Stimulated activated CD4-positive, alpha-beta T cell treated with anti-CD3 and anti-CD28 coated beads, Interleukin-15, amount 100 ng/mL, for 24 hours (primary cell): ENCODE measurements around the gene MAD1L1.
"Not testable (repeated sequence)": the region's sequence is repeated elsewhere in the genome, so short reads cannot be mapped to it uniquely, and the experiment has no call there.

Source experiments
- DNase-seq: peaks from one replicate; pipeline ENCODE4 v3.0.0-alpha.2; 2020

The MAD1L1 gene

DNA sequence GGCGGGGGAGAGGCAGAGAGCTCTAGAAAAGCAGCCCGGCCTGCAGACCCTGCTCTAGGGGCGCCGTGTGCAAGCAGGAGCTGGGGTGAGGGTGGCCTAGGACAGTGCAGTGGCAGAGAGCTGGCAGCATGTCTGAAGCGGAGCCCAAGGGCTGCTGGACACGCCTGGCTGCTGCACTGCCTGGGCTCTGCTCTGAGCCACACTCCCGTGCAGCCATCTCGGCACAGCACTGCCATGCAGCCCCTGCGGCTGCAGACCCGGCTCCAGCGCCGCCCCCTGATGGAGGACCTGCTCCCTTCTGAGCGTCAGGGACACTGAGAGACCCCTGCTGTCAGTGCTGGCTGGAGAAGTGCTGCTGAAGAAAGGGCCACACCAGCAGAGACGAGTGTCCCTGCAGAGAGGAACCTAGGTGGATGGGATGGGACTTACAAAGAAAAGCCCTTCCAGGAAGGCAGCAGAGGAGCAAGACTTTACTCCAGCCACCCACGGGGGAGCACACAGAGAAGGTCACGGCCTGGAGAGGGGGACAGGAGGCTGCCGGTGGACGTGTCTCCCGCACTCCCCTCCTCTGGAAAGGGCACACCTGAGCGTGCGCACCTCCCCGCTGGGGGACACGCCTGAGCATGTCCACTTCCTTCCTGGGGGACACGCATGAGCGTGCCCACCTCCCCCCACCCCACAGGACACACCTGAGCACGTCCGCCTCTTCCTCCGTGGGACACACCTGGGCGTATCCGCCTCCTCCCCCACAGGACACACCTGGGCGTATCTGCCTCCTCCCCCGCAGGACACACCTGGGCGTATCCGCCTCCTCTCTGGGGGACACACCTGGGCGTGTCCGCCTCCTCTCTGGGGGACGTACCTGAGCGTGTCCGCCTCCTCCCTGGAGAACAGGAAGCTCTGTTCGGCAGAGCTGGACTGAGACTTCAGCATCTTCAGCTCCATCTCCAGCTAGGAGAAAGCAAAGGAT, 252.9 kb downstream of the MAD1L1 start:
- DNase-seq = no peak

DNA sequence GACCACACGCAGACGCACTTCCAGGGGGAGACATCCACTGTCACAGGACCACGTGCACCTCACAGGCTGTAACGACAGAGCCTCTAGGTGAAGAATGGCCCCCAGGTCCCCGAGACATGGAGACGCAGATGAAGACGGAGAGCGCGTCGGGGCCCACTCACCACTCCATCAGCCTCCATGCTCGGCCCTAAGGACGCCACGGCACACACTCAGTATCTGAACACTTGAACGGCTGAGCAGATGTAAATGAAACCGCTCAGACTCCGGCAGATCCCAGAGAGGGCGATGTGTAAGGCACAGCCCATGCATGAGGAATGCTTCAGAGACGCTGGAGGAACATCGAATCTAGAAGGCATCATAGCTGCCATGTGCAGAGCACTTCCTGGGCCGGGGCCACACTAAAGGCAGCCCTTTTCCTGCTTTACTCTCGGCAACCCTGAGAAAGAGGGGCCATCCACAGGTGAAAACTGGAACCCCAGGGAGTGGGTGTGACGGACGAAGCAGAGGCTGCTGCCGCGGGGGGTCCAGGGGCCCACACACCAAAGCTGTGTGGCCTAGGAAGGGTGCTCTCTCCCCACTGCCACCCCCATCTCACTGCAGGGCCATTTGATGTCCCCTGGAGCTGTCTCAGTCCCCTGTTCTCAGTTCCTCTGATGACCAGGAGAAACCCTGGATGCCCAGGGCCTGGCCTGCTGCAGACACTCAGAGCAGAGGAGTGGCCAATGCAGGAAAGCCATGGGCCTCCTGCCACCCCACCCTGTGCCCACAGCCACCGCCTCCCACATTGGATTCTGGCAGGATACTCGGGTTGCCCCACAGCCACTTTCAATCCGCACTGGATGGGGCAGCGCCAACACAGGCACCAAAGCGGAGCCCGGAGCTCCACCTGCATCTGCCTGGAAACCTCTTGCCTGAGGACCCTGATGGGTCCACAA, 253.8 kb downstream of the MAD1L1 start:
- DNase-seq = no peak

DNA sequence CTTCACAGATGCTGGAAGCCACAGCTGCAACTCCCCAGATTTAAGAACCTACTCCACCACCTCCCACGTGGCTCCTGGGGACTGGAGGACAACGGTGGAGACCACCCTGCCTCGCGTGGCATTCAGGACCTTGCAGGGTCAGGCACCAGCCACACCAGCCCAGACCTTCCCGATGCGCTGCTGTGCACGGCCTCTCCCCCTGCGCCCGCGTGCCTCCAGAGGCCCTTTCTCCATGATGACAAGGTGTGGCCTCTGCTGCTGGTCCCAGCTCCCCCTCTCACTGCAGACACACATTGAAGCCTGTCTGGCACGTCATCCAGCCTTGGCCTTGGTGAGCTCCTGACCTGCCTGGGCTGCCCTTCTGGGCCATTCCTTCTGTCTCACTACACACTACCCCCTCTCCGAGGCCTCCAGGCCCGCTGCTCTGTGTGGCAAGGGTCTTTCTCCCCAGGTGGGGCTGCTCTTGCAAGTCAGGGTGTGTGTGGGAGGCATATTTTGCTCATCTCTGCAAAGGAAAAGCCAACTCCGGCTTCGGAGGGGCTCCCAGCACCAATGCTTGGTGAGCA, 254.8 kb downstream of the MAD1L1 start:
- DNase-seq = no peak

DNA sequence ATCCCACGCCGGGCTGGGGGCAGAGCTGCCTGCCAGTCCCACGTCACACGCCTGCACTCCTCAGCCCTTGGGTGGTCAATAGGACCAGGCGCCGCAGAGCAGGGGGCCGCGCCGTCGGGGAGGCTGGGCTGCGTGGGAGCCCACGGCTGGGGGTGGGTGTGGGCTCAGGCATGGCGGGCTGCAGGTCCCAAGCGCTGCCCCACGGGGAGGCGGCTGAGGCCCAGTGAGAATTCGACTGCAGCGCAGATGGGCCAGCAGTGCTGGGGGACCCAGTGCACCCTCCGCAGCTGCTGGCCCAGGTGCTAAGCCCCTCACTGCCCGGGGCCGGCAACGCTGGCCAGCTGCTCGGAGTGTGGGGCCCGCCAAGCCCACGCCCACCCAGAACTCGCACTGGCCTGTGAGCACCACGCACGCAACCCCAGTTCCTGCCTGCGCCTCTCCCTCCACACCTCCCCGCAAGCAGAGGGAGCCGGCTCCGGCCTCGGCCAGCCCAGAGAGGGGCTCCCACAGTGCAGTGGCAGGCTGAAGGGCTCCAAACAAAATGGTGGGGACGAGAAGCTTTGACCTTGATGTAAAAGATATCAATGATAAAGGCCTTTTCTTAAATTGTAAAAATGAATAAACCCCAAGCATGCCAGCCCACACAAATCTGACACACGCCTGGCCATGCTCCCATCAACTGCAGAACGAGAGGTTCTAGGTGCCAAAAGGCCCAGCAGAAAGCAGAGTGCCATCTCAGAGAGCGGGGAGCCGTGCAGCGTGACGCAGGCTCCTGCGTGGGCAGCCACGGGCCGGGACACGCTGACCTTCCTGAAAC, 255.5 kb downstream of the MAD1L1 start:
- DNase-seq = no peak

DNA sequence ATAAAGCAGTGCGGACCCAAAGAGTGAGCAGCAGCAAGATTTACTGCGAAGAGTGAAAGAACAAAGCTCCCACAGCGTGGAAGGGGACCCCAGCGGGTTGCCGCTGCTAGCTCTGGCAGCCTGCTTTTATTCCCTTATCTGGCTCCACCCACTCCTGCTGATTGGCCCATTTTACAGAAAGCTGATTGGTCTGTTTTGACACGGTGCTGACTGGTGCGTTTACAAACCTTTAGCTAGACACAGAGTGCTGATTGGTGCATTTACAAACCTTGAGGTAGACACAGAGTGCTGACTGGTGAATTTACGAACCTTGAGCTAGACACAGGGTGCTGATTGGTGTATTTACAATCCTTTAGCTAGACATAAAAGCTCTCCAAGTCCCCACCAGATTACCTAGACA, 256.2 kb downstream of the MAD1L1 start:
- DNase-seq = not testable (repeated sequence)

DNA sequence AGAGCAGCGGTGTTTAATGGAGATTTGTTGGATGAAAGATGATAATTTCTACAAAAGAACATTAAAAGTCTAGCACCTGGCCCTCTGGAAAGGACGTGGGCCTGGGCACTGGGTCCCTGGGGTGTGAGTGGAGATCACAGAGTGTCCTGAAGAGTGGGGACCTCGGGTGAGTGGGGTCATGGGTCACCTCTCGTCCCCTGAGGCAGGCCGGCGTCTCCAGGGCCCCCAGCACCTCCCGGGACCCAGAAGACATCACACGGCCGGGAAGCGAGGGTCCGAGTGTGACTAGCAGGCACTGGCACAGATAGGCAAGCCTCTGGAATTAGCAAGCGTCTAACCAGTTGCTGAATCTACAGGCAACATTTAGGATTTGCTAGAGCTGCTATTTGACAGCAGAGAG, 257.2 kb downstream of the MAD1L1 start:
- no peak for DNase-seq

DNA sequence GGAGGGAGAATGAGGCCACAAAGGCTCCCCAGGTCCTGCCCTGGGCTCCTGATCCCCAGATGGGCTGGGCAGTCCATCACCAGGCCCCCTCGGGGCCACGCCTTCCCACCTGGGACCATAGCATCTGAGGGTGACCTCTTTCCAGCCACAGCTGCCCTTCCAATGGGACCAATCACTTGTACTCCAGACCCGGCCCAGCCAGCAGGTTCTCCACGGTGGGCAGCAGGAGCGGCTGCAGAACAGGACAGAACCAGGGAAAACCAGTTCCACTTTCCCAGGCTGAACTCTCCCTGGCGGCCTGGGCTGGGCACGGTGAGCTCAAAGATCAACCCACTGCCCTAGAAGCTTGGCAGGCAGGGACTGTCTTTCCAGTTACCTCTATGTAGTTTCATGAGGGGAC, 257.6 kb downstream of the MAD1L1 start:
- DNase-seq = no peak

DNA sequence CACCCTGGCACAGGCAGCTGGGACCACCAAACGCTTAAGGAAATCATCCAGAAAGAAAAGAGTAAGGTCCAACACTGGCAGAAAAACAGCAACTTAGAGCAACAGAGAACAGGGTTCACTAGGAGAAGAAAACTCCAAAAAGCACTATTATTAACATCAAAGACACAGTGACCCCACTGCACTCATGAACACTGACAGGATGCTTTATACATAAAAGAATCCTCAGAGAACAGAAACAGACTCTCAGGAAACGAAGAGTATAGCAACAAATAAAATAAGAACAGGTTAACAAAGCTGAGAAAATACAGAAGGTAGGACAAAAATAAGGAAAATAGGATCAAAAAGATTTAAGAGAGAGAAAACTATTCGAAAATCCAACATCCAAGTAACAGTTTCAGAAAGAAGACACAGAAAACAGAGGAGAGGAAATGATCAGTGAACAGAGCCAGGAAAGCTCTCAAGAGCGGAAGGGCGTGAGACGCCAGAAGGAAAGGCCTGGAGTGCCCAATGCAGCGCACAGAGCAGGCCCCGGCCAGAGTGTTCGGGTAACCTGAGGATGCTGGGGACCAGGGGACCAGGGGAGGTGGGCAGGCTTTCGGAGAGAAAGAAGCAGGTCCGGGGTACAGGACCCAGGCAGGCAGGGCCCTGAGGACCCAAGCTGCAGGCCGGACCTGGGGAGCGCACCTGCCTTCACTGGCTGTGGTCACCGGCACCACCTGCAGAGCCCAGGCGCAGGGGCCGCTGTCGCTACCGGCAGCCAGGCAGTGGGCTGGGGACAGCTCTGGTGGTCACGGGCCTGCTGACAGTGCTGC, 258.2 kb downstream of the MAD1L1 start:
- DNase-seq = no peak

DNA sequence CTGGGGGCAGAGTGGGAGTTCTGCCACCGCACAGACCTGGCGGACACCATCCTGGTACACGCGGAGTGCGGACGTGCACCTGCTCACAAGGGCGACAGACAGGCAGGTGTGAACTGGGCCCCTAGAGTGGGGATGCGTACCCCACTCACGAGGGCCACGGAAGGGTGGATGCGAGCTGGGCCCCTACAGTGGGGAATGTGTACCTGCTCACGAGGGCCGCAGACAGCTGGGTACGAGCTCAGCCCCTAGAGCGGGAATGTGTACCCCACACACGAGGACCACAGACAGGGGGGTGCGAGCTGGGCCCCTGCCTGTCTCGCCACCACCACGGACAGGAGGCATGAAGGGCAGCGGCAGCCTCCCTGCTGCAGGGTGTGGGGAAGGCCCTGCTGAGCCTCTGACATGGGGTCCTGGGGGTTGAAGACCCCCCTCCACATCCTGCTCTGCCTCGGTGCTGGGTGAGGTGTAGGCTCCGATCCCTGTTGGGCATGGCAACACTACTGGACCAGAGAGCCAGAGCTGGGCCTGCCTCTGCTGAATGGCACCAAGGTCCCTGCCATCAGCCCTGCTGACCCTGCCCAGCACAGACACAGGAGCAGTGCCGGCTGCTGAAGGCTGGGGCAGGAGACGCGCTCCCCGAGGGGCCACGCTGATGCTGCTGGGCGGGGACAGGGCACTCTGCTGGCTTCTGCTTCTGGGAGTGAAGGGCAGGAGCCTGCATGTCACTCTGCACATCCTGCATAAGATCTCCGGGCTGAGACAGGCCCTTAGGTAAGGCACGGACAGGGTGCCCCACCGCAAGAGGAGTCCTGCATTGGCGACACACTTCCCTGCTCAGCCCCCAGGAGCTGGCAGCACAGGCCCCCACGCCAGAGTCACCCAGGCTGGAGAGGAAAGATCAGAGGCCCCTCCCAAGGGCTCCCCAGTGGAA, 259.2 kb downstream of the MAD1L1 start:
- no peak for DNase-seq

DNA sequence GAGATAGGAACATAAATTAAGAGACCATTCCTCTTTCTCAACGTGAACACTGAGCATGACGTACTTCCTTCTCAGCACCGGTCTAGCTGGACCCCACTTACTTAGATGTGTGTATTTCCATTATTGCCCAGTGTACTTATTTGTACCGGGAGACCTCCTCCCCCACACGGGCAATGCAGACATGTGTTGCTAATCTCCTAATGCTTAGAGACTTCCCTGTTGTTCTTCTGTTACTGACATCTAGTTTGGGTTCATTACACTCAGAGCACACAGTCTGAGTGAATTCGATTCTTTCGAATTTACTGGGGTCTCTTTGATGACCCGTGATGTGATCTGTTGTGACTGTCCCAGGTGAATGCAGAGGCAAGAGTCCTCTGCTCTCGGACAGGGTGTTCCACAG, 260.0 kb downstream of the MAD1L1 start:
- no peak for DNase-seq

DNA sequence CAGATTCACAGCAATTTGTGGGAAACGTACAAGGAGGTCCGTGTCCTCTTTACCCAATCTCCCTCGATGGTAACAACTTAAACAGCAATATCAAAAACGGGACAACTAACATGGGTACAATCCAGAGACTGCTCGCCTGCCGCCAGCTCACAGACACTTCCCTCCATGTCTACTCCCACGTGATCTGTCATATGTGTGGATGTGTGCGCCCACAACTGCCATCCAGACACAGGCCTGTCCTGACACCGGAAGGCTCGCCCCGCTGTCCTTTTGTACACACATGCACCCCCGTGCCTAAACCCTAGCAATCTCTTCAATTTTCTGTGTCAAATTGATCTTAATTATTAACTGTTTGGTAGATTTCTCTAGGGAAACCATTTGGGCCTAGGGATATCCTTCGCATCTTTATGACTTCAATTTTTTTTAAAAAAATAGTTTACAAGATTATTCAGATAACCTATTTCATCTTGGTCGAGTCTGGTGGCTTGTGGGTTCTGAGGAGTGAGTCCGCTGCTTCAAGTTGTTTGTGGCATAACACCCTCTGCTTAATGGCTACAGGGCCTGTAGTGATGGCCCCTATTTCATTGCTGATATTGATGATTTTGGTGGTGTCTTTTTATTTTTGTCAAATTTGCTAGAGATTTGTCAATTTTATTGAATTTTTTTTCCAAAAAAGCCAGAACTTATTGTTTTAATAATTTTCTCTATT, 260.6 kb downstream of the MAD1L1 start:
- no peak for DNase-seq

DNA sequence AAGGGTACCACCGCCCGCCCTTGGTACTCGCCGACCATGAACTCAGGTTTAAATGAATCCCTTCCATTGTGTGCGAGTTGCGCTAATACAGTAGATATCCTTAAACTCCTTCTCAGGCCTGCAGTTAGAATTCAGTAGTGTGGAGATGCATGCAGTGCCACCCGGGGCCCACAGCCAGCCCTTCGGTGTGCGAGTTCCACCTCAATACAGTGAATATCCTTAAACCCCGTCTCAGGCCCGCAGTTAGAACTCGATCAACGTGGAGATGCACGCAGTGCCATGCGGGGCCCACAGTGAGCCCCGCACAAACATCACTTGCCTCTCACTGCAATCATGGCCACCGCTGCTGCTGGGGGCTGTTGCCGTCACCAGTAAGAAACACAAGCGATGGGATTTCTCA, 261.9 kb downstream of the MAD1L1 start:
- DNase-seq = no peak

DNA sequence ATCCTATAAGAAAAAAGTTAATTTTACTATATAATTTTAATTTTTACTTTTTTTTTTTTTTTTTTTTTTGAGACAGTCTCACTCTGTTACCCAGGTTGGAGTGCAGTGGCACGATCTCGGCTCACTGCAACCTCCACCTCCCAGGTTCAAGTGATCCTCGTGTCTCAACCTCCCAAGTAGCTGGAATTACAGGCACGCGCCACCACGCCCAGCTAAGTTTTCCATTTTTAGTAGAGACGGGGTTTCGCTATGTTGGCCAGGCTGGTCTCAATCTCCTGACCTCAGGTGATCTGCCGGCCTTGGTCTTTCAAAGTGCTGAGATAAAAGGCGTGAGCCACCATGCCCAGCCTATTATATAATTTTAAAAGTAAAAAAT, 262.5 kb downstream of the MAD1L1 start:
- DNase-seq = not testable (repeated sequence)

DNA sequence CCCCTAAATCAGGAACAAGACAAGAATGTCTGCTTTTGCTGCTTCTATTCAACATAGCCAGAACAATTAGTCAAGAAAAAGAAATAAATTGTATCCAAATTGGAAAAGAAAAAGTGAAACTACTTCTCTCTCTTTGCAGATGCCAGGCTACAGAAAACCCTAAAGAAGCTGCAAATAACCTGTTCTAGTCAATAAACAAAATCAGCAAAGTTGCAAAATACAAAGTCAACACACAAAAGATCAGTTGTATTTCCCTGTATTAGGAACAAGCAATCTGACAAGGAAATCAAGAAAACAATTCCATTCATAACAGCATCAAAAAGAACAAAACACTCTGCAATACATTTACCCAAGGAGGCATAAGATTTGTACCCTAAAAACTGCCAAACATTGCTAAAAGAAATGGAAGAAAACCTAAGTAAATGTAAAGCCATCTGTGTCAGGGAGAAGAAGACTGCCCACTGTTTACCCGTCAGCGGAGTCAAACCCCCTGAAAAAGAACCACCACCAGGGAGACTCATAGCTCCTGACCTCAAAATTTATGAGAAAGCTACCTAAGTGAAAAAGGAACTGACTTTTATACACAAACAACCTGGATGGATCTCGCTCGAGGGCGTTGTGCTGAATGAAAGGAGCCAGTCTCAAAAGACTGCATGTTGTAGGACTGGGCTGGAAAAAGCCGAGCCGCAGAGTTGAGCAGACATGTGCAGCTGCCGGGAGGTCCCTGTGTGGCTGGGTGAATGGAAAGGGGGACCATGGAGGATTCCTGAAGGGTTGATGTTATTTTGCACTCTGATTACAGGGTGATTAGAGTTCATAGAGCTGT, 263.1 kb downstream of the MAD1L1 start:
- no peak for DNase-seq

DNA sequence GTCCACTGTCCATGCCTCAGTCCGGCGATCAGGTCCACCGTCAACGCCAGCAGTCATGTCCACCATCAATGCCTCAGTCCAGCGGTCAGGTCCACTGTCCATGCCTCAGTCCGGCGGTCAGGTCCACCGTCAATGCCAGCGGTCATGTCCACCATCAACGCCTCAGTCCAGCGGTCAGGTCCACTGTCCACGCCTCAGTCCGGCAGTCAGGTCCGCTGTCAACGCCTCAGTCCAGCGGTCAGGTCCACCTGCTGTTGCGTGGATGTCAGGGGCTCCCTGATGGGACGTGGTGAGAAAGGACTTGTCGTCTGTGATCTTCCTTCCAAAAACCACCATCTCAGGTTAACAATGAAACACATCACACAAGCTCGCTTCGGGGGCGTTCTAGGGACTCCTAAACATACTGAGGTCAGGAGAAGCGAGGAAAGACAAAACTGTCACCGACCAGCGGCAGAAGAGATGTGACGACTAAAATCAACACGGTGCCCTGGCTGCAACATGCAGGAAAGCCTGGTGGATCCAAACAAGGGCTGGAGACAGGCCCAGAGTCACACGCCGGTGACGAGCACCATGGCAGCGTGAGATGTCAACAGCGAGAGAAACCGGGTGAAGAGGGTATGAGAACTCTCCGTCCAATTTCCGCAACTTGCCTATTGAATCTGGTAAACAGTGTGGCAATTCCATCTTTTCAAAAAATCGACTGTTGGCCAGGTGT, 264.2 kb downstream of the MAD1L1 start:
- DNase-seq = no peak

DNA sequence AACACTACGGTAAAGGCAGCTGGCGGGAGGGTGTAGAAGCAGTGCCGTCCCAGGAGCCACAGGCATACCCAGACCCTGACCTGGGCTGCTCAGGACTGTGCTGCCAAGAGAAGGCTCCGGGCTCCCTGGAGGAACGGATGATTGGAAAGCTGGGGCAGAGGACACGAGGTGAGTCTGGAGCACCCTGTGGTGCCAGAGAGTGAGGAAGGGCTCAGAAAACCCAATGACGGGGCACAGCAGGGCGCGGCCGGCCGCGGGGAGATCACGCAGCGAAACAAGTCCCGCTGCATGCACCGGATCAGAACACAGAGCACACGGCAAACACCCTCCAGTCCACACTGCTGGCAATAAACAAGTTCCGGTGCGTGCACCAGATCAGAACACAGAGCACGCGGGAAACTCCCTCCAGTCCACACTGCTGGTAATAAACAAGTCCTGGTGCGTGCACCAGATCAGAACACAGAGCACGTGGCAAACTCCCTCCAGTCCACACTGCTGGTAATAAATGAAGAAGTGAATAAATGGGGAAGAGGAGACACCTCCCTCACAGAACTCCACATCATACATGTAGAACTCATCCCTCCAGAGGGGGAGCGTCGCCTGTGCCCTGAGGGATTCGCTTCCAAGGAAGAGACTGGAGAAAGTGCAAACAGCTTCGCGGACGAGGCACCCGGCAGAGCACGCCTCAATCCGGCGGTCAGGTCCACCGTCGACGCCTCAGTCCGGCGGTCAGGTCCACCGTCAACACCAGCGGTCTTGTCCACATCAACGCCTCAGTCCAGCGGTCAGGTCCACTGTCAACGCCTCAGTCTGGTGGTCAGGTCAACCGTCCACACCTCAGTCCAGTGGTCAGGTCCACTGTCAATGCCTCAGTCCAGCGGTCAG, 265.0 kb downstream of the MAD1L1 start:
- DNase-seq = no peak

DNA sequence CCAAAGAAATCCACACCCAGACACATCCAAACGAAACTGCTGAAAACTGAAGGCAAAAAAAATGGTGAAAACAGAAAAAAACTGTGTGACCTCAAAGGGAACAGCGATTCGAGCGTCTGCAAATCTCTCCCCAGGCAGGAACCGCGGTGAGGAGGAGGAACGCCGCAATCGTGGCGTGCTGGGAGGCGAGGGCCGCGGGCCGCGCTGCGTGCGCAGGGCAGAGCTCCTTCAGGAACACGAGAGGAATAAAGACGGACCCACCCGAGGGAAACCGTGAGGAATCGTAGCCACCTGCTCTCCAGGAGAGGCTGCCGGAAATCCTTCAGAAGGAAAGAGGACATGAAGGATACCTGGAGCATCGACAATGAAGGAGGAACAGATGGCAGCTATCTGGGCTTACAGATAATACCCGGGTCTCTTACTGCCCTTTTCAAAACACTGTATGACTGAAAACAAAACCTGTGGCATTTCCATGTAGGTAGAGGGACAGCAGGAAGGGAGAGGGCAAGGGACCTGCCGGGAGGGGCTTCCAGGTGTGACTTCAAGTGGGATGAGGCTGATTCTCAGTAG, 266.0 kb downstream of the MAD1L1 start:
- no peak for DNase-seq
